ENCODE measurements around the gene DMP1.

DMP1 gene, protein sequence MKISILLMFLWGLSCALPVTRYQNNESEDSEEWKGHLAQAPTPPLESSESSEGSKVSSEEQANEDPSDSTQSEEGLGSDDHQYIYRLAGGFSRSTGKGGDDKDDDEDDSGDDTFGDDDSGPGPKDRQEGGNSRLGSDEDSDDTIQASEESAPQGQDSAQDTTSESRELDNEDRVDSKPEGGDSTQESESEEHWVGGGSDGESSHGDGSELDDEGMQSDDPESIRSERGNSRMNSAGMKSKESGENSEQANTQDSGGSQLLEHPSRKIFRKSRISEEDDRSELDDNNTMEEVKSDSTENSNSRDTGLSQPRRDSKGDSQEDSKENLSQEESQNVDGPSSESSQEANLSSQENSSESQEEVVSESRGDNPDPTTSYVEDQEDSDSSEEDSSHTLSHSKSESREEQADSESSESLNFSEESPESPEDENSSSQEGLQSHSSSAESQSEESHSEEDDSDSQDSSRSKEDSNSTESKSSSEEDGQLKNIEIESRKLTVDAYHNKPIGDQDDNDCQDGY

DNA sequence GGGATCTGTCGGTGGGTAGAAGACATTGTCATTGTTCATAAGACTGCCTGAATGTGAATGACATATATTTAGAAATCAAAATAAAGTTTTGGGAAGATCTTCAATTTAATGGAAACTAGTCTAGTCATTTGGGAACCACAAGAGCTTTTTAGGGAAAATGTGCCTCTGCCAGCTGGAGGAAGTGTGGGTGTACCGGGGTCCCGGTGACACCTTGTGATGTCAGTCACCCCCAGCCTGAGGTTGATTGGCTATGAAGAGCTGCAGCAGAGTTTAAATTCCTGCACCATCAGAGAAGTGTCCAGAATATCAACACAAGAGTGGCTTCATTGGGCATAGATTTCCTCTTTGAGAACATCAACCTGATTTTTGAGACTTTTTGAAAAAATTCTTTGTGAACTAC lies at the start of gene DMP1:
Gene DMP1, plus strand, starts transcription at position 301 of the 400 bp plus-strand sequence. CDS start 6,213 bp downstream, outside the sequence.
- no peak for DNase-seq

DNA sequence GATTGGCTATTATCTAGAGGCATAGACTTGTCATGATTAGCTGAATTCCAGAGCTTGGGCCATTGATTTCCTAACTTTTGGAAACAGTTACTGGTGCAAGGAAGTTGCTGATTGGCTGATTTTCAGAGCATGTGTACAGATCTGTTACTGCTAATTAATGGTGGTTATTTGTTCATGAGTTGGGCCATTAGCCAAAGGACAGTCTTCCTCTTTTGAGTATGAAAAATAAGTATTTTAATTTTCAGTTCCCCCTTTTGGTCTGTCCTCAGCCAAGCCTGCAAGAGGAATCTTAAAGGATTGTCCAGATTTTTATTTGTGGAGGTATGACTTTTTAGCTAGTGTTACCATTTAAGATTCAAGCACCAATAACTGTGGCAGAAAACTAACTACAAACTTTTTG lies 48.7 kb upstream of the DMP1 start:
- no peak for DNase-seq

DNA sequence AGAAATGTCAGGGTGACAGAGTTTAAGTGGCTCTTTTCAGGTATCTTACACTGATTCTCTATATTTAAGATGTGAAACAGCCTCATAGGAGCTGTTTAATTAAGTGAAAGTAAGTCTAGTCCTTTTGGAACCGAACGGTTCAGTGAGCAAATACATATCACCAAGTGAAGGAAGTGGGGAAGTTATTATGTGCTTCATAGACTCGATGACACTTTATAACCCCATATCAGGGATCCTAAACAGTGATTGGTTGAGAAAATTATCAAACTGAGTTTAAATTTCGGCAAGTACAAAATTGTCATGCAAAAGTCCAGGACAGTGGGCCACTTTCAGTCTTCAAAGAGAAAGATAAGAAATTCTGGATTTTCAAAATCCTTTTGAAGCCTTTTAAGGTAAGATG lies 41.9 kb upstream of the DMP1 start, which contains the start of gene DSPP:
Gene DSPP, plus strand, starts transcription at position 301 of the 400 bp plus-strand sequence. CDS start 2,380 bp downstream, outside the sequence.
- DNase-seq, result no peak

GRCh38 chr4:87614292-87614890 lies 35.7 kb upstream of the DMP1 start:
- no peak for DNase-seq

- DNase-seq, result no peak
Observed at GRCh38 chr4:87616268-87616667, 33.8 kb upstream of the DMP1 start.

DNA sequence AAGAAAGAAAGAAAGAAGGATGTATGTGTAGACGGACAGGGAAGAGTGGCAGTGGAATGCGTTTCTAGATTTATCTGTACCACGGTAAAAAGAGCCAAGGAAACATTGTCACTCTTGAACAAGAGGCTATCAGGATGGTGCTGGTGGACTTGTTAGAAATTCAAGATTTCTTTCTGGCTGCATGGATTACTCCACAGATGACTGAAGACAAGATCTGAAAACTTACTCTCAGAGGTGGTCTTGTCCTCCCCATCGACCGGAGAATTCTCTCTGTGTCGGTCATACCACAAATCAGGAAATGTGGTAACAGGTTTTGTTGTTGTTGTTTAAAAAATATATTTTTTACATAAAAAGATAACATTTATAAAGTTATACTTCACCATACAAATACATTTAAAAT lies 30.0 kb upstream of the DMP1 start:
- no peak for DNase-seq

- no peak for DNase-seq
Observed at GRCh38 chr4:87620491-87620890, 29.6 kb upstream of the DMP1 start.

DNA sequence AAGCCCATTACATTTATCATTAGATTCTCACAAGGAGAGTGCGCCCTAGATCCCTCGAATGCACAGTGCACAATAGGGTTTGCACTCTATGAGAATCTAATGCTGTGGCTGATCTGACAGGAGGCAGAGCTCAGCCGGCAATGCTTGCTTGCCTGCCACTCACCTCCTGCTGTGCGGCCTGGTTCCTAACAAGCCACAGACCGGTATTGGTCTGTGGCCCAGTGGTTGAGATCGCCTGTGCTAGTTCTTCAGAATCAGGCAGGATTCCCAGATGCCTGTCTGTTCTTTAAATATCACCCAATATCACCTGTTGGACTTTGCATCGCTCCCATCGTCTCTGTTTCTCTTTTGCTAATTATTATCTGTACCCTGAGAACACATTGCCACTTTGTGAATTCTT lies 27.8 kb upstream of the DMP1 start:
- no peak for DNase-seq

DNA sequence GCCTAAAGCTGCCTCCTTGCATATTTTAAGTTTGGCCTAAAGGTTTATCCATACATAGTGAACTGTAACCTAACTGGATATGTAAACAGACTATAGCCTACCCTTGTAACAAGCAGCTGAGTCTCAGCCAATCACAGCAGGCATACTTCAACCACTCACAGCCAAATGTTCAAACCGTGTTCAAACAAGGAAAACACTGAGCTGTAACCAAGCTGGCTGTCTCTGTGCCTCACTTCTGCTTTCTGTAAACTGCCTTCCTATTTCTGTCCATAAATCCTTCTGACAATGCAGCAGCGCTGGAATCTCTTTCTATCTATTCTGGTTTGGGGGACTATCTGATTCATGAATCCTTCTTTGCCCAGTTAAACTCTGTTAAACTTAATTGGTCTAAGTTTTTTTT lies 25.4 kb upstream of the DMP1 start:
- no peak for DNase-seq

- no peak for DNase-seq
Observed at GRCh38 chr4:87631668-87632067, 18.4 kb upstream of the DMP1 start.

GRCh38 chr4:87632469-87632868 lies 17.6 kb upstream of the DMP1 start:
- DNase-seq, result no peak

DNA sequence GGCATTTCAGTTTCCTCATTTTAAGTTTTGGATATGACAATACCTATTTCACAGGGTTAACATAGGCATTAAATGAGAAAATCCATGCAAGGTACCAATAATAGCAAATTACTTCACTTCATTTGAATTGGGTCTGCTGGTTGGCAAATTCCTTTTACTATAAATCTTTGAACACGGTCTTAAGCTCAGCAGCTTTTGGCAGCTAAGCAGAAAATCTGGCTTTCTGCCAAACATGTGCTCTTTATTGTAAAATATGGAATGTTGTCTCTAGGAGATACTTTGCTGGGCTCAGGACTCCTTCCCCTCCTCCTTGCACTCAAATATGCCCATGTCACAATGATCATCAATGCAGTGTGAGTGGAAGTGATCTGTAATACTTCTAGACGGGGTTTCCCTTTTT lies 16.8 kb upstream of the DMP1 start:
- no peak for DNase-seq

- no peak for DNase-seq
Observed at GRCh38 chr4:87644286-87644685, 5.8 kb upstream of the DMP1 start.

- DNase-seq, result no peak
Observed at GRCh38 chr4:87650938-87651337, 858 bp downstream of the DMP1 start.

GRCh38 chr4:87651941-87652340 lies 1.9 kb downstream of the DMP1 start:
- no peak for DNase-seq

- DNase-seq, result no peak
Observed at GRCh38 chr4:87654487-87655044, 4.5 kb downstream of the DMP1 start.

DNA sequence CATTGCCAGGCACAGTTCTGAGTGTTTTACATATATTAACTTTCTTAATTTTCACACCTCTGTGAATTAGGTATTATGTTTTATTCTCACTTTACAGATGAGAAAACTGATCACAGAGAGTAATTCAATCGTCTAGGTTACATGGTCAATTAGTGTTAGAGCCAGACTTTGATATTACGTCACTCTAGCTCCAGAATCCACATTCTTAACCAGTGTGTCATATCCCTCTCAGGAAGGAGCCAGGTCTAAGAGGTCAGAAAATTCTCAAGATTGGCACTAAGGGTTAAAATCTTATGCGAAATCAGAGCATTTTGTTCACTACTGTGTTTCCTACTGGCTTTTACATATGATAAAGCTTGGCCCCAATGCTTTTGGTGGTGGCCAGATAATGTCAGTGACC lies 7.4 kb downstream of the DMP1 start:
- no peak for DNase-seq

DNA sequence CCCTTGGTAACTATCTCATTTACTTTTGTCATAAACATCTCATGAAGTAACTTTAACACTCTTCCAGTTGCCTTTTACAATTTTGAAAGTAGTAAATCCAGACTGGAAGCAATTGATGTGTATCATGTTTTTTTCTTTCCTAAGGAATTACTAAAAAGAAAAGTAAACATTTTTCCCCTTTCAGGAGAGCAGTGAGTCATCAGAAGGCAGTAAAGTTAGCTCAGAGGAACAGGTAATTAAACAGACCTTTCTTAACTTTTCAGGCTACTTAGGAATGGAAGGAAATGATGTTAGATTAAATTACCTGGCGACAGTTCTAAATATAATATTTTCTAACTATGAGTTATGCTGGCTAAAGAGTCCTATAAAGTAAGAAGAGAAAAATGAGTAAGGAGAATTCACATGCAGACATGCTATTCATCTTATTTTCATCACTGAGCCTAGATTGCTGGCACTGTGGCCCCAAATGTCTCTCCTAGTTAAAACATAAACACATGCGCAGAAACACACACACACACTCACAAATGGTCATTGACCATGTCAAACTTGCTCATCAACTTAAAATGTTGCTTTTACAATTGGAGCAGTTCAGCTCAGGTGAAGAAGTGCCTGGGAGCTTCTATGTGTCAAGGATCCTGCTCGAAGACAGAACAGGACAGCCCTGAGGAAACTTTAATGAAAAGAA lies 9.3 kb downstream of the DMP1 start:
- DNase-seq, result no peak

DNA sequence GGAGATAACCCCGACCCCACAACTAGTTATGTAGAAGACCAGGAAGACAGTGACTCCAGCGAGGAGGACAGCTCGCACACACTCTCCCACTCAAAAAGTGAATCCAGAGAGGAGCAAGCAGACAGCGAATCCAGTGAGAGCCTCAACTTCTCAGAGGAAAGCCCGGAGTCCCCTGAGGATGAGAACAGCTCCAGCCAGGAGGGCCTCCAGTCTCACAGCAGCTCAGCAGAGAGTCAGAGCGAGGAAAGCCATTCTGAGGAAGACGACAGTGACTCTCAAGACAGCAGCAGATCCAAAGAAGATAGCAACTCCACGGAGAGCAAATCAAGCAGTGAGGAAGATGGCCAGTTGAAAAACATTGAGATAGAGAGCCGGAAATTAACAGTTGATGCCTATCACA lies 12.8 kb downstream of the DMP1 start:
- no peak for DNase-seq

DNA sequence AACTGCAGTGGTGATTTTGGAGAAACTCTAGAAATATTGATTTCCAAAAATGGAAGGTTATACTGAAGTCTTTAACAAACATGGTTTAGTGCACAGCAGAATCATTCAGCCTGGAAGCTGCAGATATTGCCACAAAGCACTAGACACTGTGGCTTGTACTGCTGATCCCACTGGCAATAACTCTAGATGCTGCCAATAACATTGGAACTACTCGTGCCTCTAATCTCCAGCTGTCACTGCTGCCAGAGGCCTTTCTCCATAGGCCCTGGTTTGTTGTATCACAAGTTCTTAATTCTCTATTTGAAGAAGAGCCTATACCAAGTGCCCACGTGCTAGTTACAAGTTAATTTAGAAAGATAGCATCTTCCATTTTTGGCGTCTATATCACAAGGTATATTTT lies 19.3 kb downstream of the DMP1 start:
- no peak for DNase-seq

GRCh38 chr4:87677731-87678130 lies 27.7 kb downstream of the DMP1 start:
- DNase-seq, result no peak

DNA sequence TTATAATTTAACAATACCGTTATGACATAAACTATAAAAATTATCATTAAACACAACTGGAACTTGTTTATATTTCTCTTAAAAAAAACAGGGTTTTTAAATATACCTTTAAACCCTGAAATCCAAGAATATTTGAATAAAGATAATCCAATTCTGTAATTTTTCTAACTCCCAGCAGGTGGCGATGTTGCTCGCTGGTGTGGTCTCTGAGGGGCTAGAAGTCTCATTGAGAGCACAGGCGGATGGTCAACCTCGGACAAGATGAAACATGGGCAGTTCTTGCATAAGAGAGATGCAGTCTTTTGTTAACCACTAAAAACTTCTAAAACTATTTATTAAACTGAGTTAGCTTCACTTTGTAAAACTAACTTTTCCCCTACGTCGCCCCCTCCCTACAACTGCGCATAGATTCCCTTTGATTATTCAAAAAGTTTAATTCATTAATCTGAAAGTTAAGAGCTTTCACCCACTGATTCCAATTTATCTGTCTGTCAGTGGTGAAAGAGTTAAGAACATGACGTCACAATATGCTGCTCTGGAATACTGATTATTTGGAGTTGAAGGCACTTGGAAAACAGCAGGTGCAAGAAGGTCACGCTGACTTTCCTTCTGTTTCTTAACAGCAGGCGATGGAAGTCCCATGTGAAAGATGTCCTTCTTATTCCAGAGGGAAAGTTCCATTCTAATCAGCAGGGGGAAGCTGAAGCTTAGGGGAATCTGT lies 29.5 kb downstream of the DMP1 start:
- peak; percentile 17 for DNase-seq

- DNase-seq, result no peak
Observed at GRCh38 chr4:87680271-87680670, 30.2 kb downstream of the DMP1 start.
